GM19099 (cell line): ENCODE results near the gene RPS24.

Source experiments
- POLR2A ChIP-seq: IDR thresholded peaks from 3 replicates; pipeline ENCODE4 v1.6.1; 2011; ENCODE audit warnings: low read depth; ENCODE audit not compliant: insufficient read length; ENCODE audit errors: extremely low read depth

The RPS24 gene

DNA sequence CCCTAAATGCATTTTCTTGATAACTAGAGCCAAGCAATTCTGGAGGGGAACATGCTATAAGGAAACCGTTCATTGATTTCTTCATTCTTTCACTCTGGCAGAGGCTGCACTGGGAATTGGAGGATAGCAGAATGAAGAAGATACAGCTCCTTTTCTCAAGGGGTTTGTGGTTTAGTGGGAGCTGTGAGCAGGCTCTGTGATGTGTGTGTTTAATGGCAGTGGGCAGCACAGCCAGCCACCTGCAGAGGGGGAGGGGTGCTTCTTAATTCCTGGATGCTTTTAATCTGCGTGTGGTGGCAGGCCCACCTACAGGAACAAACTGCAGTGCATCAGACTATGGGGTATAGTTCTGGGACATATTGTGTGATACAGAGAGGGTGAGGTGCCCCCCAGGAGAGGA lies 31.9 kb downstream of the RPS24 start:
- no peak for TF ChIP-seq POLR2A

DNA sequence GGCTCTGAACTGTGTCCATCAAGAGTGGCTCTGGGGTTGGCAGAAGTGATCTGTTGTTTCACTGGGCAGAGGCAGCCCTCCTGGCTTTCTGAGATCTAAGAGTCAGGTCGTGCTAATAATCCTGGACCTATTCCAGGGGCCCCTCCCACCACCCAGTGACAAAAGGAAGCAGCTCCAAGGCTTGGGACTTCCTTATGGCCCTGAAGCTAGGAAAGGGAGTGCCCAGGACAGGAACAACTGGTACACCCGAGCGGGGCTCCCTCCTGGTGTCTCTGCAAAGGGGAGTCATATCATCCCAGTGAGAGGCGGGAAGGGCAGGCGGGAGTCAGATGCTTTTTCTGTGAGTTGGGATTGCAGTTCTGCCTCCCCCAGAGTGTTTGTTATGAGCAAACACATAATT lies 32.3 kb downstream of the RPS24 start:
- TF ChIP-seq POLR2A: no peak

DNA sequence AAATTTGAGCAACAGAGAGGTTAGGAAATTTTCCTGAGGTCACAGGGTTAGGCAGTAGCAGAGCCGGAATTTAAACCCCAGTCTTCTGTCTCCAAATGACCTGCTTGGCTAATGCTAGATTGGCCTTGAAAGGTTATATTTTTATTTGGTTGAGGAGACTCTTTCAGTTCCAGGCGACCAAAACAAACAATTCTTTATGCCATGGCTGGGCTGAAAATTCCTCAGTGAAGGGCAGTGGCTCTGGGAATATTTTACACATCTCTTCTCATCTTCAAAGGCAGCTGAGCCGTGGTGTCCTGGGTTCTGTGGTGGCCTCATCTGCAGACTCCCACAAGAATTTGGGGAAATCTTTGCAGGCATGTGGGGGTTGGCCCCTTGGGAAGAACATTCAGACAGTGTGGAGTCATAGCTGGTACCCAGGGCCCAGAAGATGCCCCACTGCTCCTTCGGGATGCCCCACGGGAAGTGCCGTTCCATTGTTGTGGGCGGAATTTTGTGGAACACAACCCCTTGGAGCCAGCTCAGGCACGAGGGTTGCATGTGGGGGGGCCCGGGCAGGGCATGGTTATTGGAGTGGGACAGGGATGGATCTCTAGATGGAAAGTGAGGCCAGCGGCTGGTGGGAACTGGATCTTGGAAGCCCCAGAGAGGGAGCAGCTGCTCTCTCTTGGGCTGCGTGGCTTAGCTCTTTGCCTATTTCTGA lies 33.2 kb downstream of the RPS24 start:
- TF ChIP-seq POLR2A: no peak

DNA sequence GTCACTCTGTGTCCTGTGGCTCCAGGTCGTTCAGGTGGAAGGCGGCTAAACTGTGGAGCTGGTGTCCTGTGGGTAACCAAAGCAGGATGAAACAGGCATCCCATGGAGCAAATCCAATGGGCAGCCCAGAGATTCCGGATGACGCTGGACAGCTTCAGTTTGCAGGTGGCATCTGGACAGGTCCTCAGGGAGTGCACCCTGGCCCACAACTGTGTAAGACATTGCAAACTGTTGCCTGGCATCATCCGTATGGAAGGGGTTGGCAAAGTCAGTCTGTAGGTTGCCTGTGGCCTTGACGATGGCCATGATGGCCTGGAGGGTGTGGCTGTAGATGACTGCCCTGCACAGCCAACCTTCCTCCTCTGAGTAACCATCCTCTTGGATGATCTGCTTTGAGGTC lies 35.5 kb downstream of the RPS24 start:
- no peak for TF ChIP-seq POLR2A

DNA sequence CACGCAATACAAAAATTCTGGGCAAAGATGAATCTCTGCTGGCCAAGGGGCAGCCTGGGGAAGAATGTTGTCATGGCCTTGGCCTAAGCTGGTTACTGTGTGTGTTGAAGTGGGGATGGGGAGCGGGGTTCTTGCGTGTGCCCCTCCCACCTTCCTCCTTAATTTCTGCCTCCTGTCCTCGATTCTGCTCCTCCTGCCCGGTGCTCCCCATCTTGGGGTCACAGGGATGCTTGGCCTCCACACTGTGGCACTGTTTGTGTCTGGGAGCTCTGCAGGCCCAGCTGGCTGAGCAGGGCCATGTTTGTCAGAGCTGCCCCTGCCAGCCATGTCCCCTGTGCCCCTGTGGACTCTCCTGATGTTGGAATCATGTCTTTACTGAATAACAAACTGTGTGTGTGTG lies 37.1 kb downstream of the RPS24 start:
- no peak for TF ChIP-seq POLR2A

DNA sequence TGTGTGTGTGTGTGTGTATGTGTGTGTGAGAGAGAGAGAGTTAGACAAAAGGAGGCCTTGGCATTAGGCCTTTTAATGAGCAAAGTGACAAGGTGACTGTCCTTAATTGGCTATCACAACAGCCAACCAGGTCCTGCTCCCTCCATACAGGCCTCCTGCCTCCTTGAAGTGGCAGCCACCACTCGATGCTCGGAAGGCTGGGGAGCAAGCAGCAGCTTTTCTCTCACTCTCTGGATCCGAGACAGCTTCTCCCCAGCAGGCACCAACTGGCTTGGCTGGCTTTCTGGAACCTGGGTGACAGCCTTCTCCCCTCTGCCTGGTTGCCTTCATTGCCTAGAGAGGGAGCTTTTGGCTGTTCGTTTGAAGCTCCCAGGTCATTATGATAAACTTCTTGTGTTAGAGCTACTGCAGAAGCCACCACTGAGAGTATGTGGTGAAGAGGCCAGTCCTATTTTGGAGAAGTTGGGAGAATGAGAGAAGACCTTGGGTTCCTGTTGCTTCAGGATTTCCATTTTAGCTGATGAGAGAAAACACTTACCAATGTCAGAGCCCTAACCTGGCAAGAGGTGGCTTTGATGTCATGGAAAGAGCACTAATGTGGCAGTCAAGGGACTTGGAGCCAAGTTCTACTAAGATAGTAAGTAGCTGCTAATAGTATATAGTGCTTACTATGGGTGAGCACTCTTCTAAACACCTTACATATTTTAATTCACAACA lies 37.6 kb downstream of the RPS24 start:
- no peak for TF ChIP-seq POLR2A

DNA sequence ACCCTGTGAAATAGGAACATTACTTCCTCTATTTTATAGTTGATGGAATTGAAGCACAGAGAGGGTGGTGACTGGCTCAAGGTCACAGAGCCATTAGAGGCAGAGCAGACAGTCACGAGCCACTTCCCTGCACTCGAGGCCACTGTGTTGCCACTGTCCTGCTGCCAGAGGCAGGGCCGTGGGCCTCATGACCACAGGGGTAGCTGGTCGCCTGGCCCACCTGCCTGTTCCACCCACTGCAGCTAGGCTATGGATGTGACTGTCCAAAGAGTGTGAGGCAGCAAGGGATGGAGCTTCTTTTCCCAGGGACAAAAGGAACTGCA lies 38.2 kb downstream of the RPS24 start:
- TF ChIP-seq POLR2A: no peak

DNA sequence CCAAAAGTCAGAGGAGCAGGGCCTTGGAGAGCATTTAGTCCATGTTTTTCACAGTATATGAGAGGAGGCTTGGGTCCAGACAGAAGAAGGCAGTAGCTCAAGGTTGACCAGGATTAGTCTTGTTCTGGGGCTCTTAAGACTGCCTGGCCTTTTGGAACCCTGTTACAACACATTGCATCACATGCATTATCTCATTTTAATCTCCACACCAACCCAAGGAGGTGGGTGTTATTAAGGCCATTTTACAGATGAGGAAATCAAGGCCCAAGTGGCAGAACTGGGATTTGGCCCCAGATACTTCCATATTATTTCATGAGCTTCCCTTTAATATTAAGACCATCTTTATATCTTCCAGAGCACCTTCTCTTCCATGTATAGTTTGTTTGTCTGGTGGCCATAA lies 38.8 kb downstream of the RPS24 start:
- no peak for TF ChIP-seq POLR2A

DNA sequence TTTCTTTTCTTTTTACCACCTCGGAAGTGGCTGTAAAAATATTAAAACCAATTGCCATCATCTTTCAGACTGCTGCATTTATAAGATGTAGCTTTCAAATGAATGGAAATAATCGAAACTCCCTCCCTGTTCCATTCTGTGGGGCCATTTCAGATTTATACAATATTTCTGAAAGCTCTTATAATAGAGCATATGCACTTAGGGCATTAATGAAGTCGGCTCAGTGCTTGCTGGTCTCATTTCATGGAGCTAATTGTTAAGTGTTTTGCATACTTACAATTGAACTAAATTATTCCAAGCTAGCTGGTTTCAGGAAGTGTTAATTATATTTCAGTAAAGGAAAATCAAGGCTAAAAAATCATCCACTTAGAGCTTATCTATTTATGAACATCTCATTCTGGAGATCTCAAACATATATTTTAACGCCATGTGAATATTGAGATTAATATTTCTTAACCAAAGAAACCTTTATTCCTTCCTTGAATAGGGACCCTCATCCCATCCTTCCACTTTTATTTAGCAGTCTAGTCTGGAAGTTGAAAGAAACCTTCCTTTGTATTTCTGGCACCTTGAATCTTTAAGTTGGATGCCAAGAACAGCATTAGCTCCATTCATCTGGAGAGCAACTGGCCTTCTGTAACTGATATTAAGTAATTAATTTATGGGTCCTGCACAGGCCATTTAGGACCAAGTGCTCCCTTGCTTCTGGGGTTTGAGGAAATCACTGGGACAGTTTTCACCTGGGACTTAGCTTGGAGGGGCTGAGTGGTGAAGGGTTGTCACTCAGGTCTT lies 45.1 kb downstream of the RPS24 start:
- no peak for TF ChIP-seq POLR2A

DNA sequence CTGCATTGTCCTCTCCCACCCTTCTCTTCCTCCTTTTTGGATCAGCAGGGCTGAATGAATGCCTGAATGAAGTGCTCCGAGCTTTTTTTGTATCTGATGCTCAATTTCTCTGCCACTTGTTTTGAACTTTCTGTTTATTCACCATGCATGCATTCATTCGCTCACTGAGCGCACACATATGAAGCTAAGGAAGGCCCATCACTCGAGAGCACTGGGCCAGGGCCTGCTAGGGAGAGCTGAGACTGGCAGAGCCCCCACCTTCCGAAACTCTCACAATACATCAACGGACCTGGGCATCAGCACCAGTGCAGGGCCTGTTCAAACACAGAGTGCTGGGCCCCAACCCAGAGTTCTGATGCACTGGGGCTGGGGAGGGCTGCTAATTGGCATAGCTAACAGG lies 45.7 kb downstream of the RPS24 start:
- TF ChIP-seq POLR2A: no peak

DNA sequence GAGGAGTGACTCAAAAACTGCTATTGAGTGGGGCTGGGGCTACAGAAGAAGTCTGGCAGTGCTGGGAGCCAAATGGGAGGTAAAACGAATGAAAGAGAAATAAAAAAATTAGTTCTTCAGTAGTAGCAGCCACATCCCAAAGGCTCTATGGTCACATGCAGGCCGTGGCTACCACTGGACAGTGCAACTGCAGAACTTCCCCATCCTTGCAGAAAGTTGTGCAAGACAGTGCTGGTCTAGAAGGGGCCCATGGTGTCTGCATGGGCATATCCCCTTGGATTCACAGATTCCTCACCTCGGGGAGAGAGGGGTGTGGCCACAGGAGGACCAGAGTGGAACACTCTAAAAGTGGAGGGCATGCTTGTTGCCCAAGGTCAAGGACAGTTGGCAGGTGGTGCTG lies 47.6 kb downstream of the RPS24 start:
- no peak for TF ChIP-seq POLR2A

DNA sequence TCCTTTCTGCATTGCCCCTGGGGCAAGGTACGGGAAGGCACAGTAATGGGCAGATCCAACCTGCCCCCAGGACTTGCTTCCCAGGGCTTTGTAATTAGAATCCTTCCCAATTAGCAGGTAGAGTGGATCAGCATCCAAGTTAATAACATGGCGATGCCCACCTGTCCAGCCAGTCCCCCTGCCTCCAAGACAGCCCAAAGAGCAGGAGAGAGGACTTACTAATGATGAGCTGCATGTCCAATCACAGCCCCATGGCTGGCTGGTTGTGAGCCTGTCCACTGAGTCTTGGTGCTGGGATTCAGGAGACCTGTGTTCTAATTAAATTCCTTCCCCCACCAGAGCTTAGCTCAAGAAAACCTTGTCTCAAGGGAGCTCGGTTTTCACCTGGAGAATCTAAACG lies 49.0 kb downstream of the RPS24 start:
- no peak for TF ChIP-seq POLR2A
